Large intestine (tissue), 3 donors: Measurements from ENCODE around the gene APOL4. TPM values are rescaled to one million over a fixed set of nuclear protein-coding genes. Genes with fewer than 3 reads are reported as not detected.

ENCODE experiments used
- DNase-seq, 2 donors: peaks; one replicate each; pipeline versions ENCODE4 v3.0.0 to v3.0.0-alpha.2; 2013
- H3K27ac ChIP-seq: one replicate; pipeline ENCODE4 v1.5.1; 2013; ENCODE audit warnings: low read length
- H3K27me3 ChIP-seq: 2 replicates; pipeline ENCODE4 v1.6.1; 2013; ENCODE audit warnings: low read length; ENCODE audit not compliant: control insufficient read depth, insufficient read depth
- H3K36me3 ChIP-seq: 2 replicates; pipeline ENCODE4 v1.6.1; 2013; ENCODE audit warnings: low read length; ENCODE audit not compliant: control insufficient read depth, insufficient read depth
- H3K4me1 ChIP-seq: one replicate; pipeline ENCODE4 v1.6.1; 2013; ENCODE audit warnings: low read length; ENCODE audit not compliant: control insufficient read depth, insufficient read depth
- H3K4me3 ChIP-seq: one replicate; pipeline ENCODE4 v1.5.1; 2013; ENCODE audit warnings: low read length
- H3K9me3 ChIP-seq: one replicate; pipeline ENCODE4 v1.6.1; 2013; ENCODE audit warnings: mild to moderate bottlenecking, low read depth, low read length, moderate library complexity; ENCODE audit not compliant: control insufficient read depth
- WGBS: methylation state at CpG from one replicate; pipeline ENCODE4 v1.1.5; 2013; ENCODE audit warnings: low lambda C conversion rate; ENCODE audit not compliant: insufficient coverage; 5-methylcytosine and 5-hydroxymethylcytosine counted together
- polyA plus RNA-seq: library from polyadenylated mRNA; unstranded; fragments of 120-200 nt; gene quantifications from one replicate; pipeline ENCODE4 v1.2.1, GENCODE V29; 2013

The APOL4 gene
- polyA plus RNA-seq, 1 donor = 7.8 TPM

- peak overlapping the region; percentile 90 for H3K27ac ChIP-seq
- H3K36me3 ChIP-seq = peaks cover 11% of the 10 kb centered on the region
- no CpG with 5 or more reads among the region's 4 CpGs for WGBS
- H3K4me3 ChIP-seq = peak overlapping the region; percentile 55
- peaks cover 15% of the 10 kb centered on the region for H3K4me1 ChIP-seq
- no peaks in the 10 kb centered on the region for H3K27me3 ChIP-seq
- DNase-seq = no peak
- no peaks in the 10 kb centered on the region for H3K9me3 ChIP-seq
These were observed 37.5 kb upstream of the APOL4 start for GRCh38 chr22:36239150-36239400.

- Histone ChIP-seq H3K27me3 (no peaks in the 10 kb centered on the region), H3K4me1 (peaks cover 15% of the 10 kb centered on the region), H3K27ac (peak overlapping the region; percentile 90), H3K9me3 (no peaks in the 10 kb centered on the region), H3K4me3 (peak overlapping the region; percentile 55), H3K36me3 (peaks cover 11% of the 10 kb centered on the region)
- DNase-seq = peak in 1 of 2 donors; percentile 40
- no CpG with 5 or more reads among the region's 5 CpGs for WGBS
These were observed 37.0 kb upstream of the APOL4 start for GRCh38 chr22:36238373-36239149.

GRCh38 chr22:36237462-36238372, 36.1 kb upstream of the APOL4 start:
- WGBS = no CpG with 5 or more reads among the region's 12 CpGs
- Histone ChIP-seq H3K27me3 (no peaks in the 10 kb centered on the region), H3K36me3 (peaks cover 18% of the 10 kb centered on the region), H3K4me1 (peaks cover 15% of the 10 kb centered on the region), H3K9me3 (no peaks in the 10 kb centered on the region), H3K27ac (peak overlapping the region; percentile 90), H3K4me3 (peak overlapping the region; percentile 55)
- DNase-seq = peak in 1 of 2 donors; percentile 50

GRCh38 chr22:36236388-36237319, 35.0 kb upstream of the APOL4 start:
- no peak overlapping the region for H3K27ac ChIP-seq
- H3K4me3 ChIP-seq = no peak overlapping the region

GRCh38 chr22:36235585-36235984, 34.0 kb upstream of the APOL4 start:
- H3K27ac ChIP-seq = no peak overlapping the region
- 100% methylated on average over 1 of the region's 3 CpGs for WGBS
- H3K36me3 ChIP-seq = peaks cover 38% of the 10 kb centered on the region
- DNase-seq = no peak
- H3K4me1 ChIP-seq = peaks cover 15% of the 10 kb centered on the region
- H3K9me3 ChIP-seq = no peaks in the 10 kb centered on the region
- H3K27me3 ChIP-seq = no peaks in the 10 kb centered on the region
- no peak overlapping the region for H3K4me3 ChIP-seq

More at GRCh38 chr22:36236388-36237319, 35.0 kb upstream of the APOL4 start:
- no peak for DNase-seq
- WGBS = 70% methylated on average over 2 of the region's 14 CpGs
- no peaks in the 10 kb centered on the region for H3K27me3 ChIP-seq
- H3K9me3 ChIP-seq = no peaks in the 10 kb centered on the region
- H3K36me3 ChIP-seq = peaks cover 29% of the 10 kb centered on the region
- peaks cover 15% of the 10 kb centered on the region for H3K4me1 ChIP-seq

GRCh38 chr22:36234919-36235318, 33.3 kb upstream of the APOL4 start:
- H3K4me1 ChIP-seq = peaks cover 14% of the 10 kb centered on the region
- no peak overlapping the region for H3K4me3 ChIP-seq
- no peaks in the 10 kb centered on the region for H3K27me3 ChIP-seq
- peaks cover 43% of the 10 kb centered on the region for H3K36me3 ChIP-seq
- no peak overlapping the region for H3K27ac ChIP-seq
- H3K9me3 ChIP-seq = no peaks in the 10 kb centered on the region
- WGBS = 100% methylated on average over 1 of the region's 2 CpGs
- no peak for DNase-seq

- DNase-seq = no peak
- no peak overlapping the region for H3K27ac ChIP-seq
- H3K9me3 ChIP-seq = no peaks in the 10 kb centered on the region
- no peaks in the 10 kb centered on the region for H3K27me3 ChIP-seq
- peaks cover 10% of the 10 kb centered on the region for H3K4me1 ChIP-seq
- WGBS = no CpG with 5 or more reads among the region's 2 CpGs
- H3K4me3 ChIP-seq = no peak overlapping the region
- peaks cover 45% of the 10 kb centered on the region for H3K36me3 ChIP-seq
These were observed 32.6 kb upstream of the APOL4 start for GRCh38 chr22:36234213-36234612.

GRCh38 chr22:36233796-36234195, 32.2 kb upstream of the APOL4 start:
- Histone ChIP-seq H3K36me3 (peaks cover 48% of the 10 kb centered on the region), H3K9me3 (no peaks in the 10 kb centered on the region), H3K4me1 (peaks cover 10% of the 10 kb centered on the region), H3K27me3 (no peaks in the 10 kb centered on the region), H3K4me3 (no peak overlapping the region), H3K27ac (no peak overlapping the region)
- 100% methylated on average over 1 of the region's 7 CpGs for WGBS
- DNase-seq = no peak

- WGBS = no CpG with 5 or more reads among the region's 13 CpGs
- peaks cover 54% of the 10 kb centered on the region for H3K36me3 ChIP-seq
These were observed 31.2 kb upstream of the APOL4 start for GRCh38 chr22:36232715-36233401.

More at GRCh38 chr22:36232715-36233401, 31.2 kb upstream of the APOL4 start:
- H3K27ac ChIP-seq = no peak overlapping the region
- no peaks in the 10 kb centered on the region for H3K9me3 ChIP-seq
- H3K4me1 ChIP-seq = peaks cover 7% of the 10 kb centered on the region
- no peak for DNase-seq
- H3K27me3 ChIP-seq = no peaks in the 10 kb centered on the region
- H3K4me3 ChIP-seq = no peak overlapping the region
